Mammary epithelial cell (primary cell): ENCODE measurements around the gene OR11A1.

Source experiments
- EZH2 ChIP-seq: IDR thresholded peaks from 2 replicates; pipeline ENCODE4 v1.6.1; 2012; ENCODE audit warnings: low read length, inconsistent platforms, borderline replicate concordance
- TF ChIP-seq, protein P1 (sequence below), 2 donors: IDR thresholded peaks in 1 of 2; conservative IDR thresholded peaks in 1 of 2; 2 replicates each; pipeline ENCODE4 v1.5.1; 2011 to 2012; ENCODE audit warnings: inconsistent platforms in 2 of 2, low read length in 2 of 2, mild to moderate bottlenecking in 2 of 2, control low read depth in 1 of 2, low read depth in 1 of 2; ENCODE audit not compliant: insufficient read depth in 1 of 2; ENCODE audit errors: extremely low read depth in 1 of 2

DNA sequence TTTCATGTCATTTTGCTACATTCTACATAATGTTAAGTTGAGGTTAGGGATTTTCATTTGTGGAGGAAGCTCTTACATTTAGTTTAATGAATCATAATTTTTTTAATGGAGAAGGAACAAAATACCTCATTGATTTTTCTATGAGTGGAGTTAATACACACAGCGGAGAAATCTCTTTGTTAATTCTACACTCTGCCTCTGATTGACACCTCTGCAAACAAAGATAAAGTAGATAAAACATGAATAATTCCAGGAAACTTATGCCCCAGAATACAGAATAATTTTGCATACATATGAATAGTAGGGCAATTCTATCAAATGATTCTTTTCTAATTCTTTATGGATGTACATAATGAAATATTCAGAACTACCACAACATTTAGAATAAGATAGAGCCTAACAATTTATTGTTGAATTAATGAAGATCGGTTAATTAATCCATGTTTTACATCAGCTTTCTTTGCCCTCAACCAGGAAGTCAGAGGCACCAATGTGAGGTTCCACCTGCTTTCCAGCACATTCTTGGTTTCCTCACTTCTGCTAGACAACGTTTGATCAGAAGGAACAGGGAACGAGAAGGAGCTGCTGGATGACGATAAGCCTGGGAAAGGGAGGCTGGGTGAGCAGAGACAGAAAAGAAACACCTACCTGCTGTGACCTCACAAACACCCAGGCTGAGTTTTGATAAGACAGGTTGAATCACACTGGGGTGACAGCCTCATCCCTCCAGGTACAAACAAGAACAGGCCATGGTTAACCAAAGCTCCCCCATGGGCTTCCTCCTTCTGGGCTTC lies 4.3 kb upstream of the OR11A1 start:
- TF ChIP-seq, protein P1, sequence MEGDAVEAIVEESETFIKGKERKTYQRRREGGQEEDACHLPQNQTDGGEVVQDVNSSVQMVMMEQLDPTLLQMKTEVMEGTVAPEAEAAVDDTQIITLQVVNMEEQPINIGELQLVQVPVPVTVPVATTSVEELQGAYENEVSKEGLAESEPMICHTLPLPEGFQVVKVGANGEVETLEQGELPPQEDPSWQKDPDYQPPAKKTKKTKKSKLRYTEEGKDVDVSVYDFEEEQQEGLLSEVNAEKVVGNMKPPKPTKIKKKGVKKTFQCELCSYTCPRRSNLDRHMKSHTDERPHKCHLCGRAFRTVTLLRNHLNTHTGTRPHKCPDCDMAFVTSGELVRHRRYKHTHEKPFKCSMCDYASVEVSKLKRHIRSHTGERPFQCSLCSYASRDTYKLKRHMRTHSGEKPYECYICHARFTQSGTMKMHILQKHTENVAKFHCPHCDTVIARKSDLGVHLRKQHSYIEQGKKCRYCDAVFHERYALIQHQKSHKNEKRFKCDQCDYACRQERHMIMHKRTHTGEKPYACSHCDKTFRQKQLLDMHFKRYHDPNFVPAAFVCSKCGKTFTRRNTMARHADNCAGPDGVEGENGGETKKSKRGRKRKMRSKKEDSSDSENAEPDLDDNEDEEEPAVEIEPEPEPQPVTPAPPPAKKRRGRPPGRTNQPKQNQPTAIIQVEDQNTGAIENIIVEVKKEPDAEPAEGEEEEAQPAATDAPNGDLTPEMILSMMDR (conservative IDR thresholded peaks at IDR 0.05 in 1 of 2, IDR thresholded peaks at IDR 0.05 in 1 of 2; ENCODE audit: extremely low read depth in 1 of 2, insufficient read depth in 1 of 2, low read depth in 1 of 2, low read length in 2 of 2) = no peak
- no peak for TF ChIP-seq EZH2
